Fibroblast of lung (primary cell): ENCODE measurements around the gene ELMO2. TPM values are rescaled to one million over a fixed set of nuclear protein-coding genes. Genes with fewer than 3 reads are reported as not detected.

ENCODE experiments used
- DNase-seq, 2 donors: peaks; one replicate each; pipeline versions ENCODE4 v3.0.0 to v3.0.0-alpha.2; 2010; ENCODE audit warnings: low read depth in 2 of 2
- H2AFZ ChIP-seq: 2 replicates; pipeline ENCODE4 v1.5.1; 2012; ENCODE audit warnings: low read length, control low read depth, inconsistent platforms
- H3K27ac ChIP-seq: 2 replicates; pipeline ENCODE4 v1.5.1; 2011; ENCODE audit warnings: low read length, control low read depth; ENCODE audit not compliant: insufficient read depth
- H3K27me3 ChIP-seq: 2 replicates; pipeline ENCODE4 v1.5.1; 2011; ENCODE audit warnings: mild to moderate bottlenecking, low read length; ENCODE audit not compliant: control insufficient read depth, insufficient read depth
- H3K36me3 ChIP-seq: 2 replicates; pipeline ENCODE4 v1.5.1; 2011; ENCODE audit warnings: low read length; ENCODE audit not compliant: control insufficient read depth, insufficient read depth
- H3K4me1 ChIP-seq: 2 replicates; pipeline ENCODE4 v1.5.1; 2011; ENCODE audit warnings: low read length; ENCODE audit not compliant: control insufficient read depth, insufficient read depth; ENCODE audit errors: extremely low read depth
- H3K4me2 ChIP-seq: 2 replicates; pipeline ENCODE4 v1.5.1; 2011; ENCODE audit warnings: low read length, control low read depth; ENCODE audit not compliant: insufficient read depth; ENCODE audit errors: extremely low read depth
- H3K4me3 ChIP-seq, 4 experiments: fragments of 200-600 bp in 1 of 4; sonication (generic) in 1 of 4; replicated peaks in 1 of 4; 2 replicates each; pipeline ENCODE4 v1.5.1; 2011 to 2016; ENCODE audit warnings: low read length in 4 of 4, low read depth in 3 of 4, mild to moderate bottlenecking in 3 of 4, control low read depth in 2 of 4, inconsistent platforms in 1 of 4, mixed read lengths in 1 of 4; ENCODE audit not compliant: insufficient read depth in 1 of 4; ENCODE audit errors: control extremely low read depth in 1 of 4
- H3K79me2 ChIP-seq: 2 replicates; pipeline ENCODE4 v1.5.1; 2012; ENCODE audit warnings: mild to moderate bottlenecking, low read length, inconsistent platforms; ENCODE audit not compliant: control insufficient read depth, insufficient read depth
- H3K9ac ChIP-seq: 2 replicates; pipeline ENCODE4 v1.5.1; 2011; ENCODE audit warnings: mild to moderate bottlenecking, low read length, control low read depth; ENCODE audit not compliant: insufficient read depth
- H3K9me3 ChIP-seq: 2 replicates; pipeline ENCODE4 v1.5.1; 2012; ENCODE audit warnings: low read depth, low read length; ENCODE audit not compliant: control insufficient read depth, insufficient read depth
- H4K20me1 ChIP-seq: 2 replicates; pipeline ENCODE4 v1.5.1; 2011; ENCODE audit warnings: low read length; ENCODE audit not compliant: control insufficient read depth, insufficient read depth; ENCODE audit errors: extremely low read depth
- EZH2 ChIP-seq: IDR thresholded peaks from 2 replicates; pipeline ENCODE4 v1.5.1; 2012; ENCODE audit warnings: low read length, control low read depth, mild to moderate bottlenecking; ENCODE audit errors: missing control alignments
- polyA plus RNA-seq, 2 donors: library from polyadenylated mRNA; depleted of rRNA in 1 of 2; stranded (reverse) in 1 of 2; unstranded in 1 of 2; fragments of >200 nt; gene quantifications; 2 replicates each; pipeline ENCODE4 v1.2.1, GENCODE V29; 2011 to 2012; ENCODE audit warnings: missing spikeins in 1 of 2
- total RNA-seq: library from RNA; depleted of rRNA; stranded (reverse); fragments of >200 nt; gene quantifications from 2 replicates; pipeline ENCODE4 v1.2.1, GENCODE V29; 2014
- TF ChIP-seq, protein P1 (sequence below), 2 donors: IDR thresholded peaks in 1 of 2; conservative IDR thresholded peaks in 1 of 2; 1 replicate in 1 of 2; 2 replicates in 1 of 2; pipeline ENCODE4 v1.5.1; 2011 to 2012; ENCODE audit warnings: low read length in 2 of 2, control low read depth in 1 of 2, inconsistent platforms in 1 of 2, low read depth in 1 of 2, mild to moderate bottlenecking in 1 of 2

The ELMO2 gene
- total and polyA plus RNA-seq, 2 donors (not counting 1 experiment from before 2014, with no cell fraction given), result 33.7 to 43.8 TPM

DNA sequence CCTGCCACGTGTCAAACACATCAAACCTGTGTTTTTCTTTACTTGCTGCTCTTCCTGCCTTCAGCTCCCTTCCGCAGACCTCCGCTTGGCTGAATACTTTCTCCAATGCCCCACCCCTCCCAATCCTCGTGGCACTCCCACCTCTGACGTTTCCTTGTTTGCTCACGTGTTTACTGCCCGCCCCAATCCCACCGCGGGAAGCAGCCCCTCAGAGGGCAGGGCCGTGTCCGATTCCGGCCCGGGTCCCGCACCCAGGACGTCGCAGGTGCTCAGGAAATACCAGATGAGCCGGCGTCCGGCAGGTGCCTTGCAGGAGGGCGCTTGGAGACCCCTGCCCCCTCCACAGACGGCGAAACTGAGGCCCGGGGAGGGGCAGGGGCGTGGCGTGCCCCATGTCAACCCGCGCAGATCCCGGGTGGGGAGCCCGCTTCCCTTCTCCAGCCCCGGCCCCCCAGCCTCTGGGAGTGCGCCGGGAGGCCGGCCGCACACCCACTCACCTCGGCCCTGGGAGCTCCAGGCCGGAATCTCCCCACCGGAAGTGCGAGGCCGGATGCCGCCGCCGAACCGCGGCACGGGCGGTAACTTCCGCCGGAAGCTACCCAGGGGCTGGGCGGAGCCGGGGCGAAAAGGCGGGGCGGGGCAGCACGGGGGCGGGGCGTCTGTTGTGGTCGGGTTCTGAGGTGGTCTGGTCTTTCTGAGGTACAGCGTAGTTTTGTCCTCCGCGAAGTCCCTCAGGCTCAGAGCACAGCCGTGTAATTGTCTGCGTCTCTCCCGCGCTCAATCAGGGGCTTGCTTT is 42.3 kb downstream of the ELMO2 start:
- H3K27ac ChIP-seq, result peak overlapping the region; percentile 98
- H4K20me1 ChIP-seq, result no peaks in the 10 kb centered on the region
- peak; percentile 86 to 90 for DNase-seq
- H3K79me2 ChIP-seq, result peaks cover 21% of the 10 kb centered on the region
- peak overlapping the region; percentile 79 for H2AFZ ChIP-seq
- peaks cover 19% of the 10 kb centered on the region for H3K36me3 ChIP-seq
- TF ChIP-seq, protein P1, sequence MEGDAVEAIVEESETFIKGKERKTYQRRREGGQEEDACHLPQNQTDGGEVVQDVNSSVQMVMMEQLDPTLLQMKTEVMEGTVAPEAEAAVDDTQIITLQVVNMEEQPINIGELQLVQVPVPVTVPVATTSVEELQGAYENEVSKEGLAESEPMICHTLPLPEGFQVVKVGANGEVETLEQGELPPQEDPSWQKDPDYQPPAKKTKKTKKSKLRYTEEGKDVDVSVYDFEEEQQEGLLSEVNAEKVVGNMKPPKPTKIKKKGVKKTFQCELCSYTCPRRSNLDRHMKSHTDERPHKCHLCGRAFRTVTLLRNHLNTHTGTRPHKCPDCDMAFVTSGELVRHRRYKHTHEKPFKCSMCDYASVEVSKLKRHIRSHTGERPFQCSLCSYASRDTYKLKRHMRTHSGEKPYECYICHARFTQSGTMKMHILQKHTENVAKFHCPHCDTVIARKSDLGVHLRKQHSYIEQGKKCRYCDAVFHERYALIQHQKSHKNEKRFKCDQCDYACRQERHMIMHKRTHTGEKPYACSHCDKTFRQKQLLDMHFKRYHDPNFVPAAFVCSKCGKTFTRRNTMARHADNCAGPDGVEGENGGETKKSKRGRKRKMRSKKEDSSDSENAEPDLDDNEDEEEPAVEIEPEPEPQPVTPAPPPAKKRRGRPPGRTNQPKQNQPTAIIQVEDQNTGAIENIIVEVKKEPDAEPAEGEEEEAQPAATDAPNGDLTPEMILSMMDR (conservative IDR thresholded peaks at IDR 0.05 in 1 of 2, IDR thresholded peaks at IDR 0.05 in 1 of 2; ENCODE audit: low read depth in 1 of 2, low read length in 2 of 2), result no peak
- no peak for TF ChIP-seq EZH2
- no peaks in the 10 kb centered on the region for H3K27me3 ChIP-seq
- no peaks in the 10 kb centered on the region for H3K9me3 ChIP-seq
- peak overlapping the region; percentile 90 to 99 (median 94) for H3K4me3 ChIP-seq
- H3K9ac ChIP-seq, result peak overlapping the region; percentile 99
- H3K4me1 ChIP-seq, result peaks cover 3% of the 10 kb centered on the region
- peak overlapping the region; percentile 100 for H3K4me2 ChIP-seq

DNA sequence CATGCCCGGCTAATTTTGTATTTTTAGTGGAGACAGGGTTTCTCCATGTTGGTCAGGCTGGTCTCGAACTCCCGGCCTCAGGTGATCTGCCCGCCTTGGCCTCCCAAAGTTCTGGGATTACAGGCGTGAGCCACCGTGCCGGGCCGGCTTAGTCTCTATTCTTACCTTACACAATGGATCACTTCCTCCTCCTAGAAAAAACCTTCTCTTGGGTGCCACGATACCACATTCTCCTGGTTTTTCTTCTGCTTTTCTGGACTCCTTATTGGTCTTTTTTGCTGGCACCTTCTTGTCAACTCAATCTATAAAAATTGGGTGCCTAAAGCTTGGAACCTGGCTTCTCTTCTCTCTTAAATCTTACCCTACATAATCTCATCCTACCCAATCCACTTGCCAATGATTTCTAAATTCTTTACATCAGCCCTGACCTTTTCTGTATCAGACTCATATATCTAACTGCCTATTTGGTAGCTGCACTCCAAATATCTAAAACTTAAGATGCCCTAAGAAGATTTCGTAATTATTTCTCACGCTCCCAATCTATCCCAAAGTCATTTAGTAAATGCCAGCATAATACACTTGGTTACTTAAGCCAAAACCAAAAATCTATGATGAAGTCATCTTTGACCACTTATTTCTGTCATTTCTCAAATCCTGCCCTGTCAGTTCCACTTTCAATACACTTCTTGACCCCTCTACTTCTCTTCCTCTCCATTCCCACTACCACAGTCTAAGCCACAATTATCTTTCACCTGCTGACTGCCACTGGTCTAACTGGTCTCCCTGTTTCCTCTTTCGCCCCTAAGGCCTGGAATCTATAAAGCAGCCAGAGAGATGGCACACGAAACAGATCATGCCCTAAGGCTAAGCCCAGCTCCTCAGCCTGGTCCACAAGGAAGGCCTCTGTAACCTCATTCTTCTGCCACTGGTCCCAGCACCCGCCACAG is 43.2 kb downstream of the ELMO2 start:
- Histone ChIP-seq H3K36me3 (peaks cover 16% of the 10 kb centered on the region), H3K27me3 (no peaks in the 10 kb centered on the region), H3K27ac (peak overlapping the region; percentile 98), H4K20me1 (no peaks in the 10 kb centered on the region), H3K79me2 (peaks cover 21% of the 10 kb centered on the region), H3K4me2 (peak overlapping the region; percentile 100), H3K4me1 (no peaks in the 10 kb centered on the region), H3K9me3 (no peaks in the 10 kb centered on the region), H3K9ac (peak overlapping the region; percentile 99), H3K4me3 (peak overlapping the region; percentile 90 to 99 (median 94)), H2AFZ (no peak overlapping the region)
- DNase-seq, result no peak
- no peak for TF ChIP-seq EZH2

DNA sequence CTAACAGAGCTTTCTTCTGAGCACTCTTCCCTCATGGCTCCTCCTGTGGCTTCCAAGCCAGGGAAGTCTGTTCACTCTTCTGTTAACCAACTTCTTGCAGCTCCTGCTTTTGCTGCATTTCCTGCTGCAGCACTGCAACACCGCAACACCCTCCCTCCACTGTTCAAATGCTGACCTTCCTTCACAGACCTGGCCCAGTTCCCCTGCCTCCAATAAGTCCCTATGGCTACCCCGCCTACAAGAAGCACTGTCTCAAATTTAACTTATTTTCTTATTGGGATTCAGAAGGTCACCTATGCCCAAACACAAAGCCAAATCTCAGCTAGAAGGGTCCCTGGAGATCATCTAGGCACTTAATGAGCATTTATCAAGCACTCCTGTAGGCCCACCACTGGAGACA is 44.6 kb downstream of the ELMO2 start:
- no peak overlapping the region for H3K4me2 ChIP-seq
- peaks cover 14% of the 10 kb centered on the region for H3K36me3 ChIP-seq
- no peak overlapping the region for H2AFZ ChIP-seq
- no peaks in the 10 kb centered on the region for H3K4me1 ChIP-seq
- no peak overlapping the region for H3K27ac ChIP-seq
- no peak overlapping the region for H3K9ac ChIP-seq
- no peaks in the 10 kb centered on the region for H3K9me3 ChIP-seq
- no peak for TF ChIP-seq EZH2
- TF ChIP-seq, protein P1 (conservative IDR thresholded peaks at IDR 0.05 in 1 of 2, IDR thresholded peaks at IDR 0.05 in 1 of 2; ENCODE audit: low read depth in 1 of 2, low read length in 2 of 2), result no peak
- no peak for DNase-seq
- H3K4me3 ChIP-seq, result no peak overlapping the region
- H3K27me3 ChIP-seq, result no peaks in the 10 kb centered on the region
- H3K79me2 ChIP-seq, result peaks cover 21% of the 10 kb centered on the region
- H4K20me1 ChIP-seq, result no peaks in the 10 kb centered on the region
